Measurements from ENCODE around the gene SH2D6. TPM values are rescaled to one million over a fixed set of nuclear protein-coding genes. Genes with fewer than 3 reads are reported as not detected.
"Not testable (repeated sequence)": the region's sequence is repeated elsewhere in the genome, so short reads cannot be mapped to it uniquely, and the experiment has no call there.

The SH2D6 gene
- total and polyA plus RNA-seq, 8 donors: 0.42 to 1.3 (median 0.80) TPM

DNA sequence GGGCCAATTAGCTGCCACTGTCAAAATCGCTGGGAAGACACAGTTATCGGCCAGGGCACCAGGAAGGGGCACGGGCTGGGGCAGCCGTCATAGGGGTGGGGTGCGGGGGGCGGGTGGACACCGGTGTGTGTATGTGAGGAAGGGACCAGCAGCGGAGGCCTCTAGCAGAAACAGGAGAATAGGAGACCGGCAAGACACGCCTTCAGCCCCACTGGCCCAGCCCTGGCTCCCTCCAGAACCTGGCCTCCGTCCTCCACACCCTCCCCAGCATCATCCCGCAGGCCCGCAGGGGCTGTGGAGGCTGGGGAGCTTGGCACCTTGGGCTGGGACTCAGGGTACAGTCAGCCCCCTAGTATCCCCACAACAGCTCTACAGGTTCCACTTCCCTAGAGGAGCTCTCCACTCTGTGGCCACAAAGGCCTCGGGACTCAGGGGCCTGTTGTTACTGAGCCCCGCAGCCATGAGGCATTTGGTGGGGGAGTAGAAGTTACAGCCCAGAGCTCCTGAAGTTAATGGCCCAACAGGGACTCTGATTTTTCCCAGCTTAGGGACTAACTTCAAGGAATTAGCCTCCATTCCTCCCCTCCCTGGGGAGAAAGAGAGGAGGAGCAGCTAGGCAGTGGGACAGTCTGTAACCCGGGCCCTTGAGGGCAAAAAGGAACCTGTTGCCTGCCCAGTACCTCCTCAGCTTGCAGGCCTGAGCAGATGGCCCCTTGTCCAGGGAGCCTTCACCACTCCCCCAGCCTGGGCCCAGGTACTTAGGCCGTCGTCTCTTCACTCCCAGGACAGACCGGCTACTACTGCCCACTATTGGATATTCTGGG lies 19.9 kb downstream of the SH2D6 start:
- H3K4me3 ChIP-seq: peak overlapping the region; percentile 19 to 40
- intact Hi-C loops (cut with DNase I): no loop called here
- ATAC-seq: peak; percentile 2

DNA sequence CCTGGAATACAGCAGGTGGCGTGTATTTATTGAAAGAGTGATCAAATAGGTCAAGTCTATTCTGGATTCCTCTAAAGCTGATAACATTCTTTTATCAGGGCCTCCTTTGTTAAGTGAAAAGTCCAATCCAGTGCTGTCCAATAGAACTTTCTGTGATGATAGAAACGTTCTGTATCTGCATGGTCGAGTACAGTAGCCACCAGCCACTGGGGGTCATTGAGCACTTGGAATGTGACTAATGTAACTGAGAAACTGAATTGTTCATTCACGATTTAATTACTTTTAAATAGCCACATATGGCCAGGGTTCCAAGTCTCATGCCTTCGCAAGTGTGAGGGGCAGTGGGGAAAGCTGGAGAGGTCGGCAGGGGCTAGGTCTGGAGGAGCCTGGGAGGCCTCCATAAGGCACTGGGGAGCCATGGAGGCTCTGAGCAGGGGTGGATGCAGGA lies 20.5 kb downstream of the SH2D6 start:
- TF ChIP-seq, protein P1, sequence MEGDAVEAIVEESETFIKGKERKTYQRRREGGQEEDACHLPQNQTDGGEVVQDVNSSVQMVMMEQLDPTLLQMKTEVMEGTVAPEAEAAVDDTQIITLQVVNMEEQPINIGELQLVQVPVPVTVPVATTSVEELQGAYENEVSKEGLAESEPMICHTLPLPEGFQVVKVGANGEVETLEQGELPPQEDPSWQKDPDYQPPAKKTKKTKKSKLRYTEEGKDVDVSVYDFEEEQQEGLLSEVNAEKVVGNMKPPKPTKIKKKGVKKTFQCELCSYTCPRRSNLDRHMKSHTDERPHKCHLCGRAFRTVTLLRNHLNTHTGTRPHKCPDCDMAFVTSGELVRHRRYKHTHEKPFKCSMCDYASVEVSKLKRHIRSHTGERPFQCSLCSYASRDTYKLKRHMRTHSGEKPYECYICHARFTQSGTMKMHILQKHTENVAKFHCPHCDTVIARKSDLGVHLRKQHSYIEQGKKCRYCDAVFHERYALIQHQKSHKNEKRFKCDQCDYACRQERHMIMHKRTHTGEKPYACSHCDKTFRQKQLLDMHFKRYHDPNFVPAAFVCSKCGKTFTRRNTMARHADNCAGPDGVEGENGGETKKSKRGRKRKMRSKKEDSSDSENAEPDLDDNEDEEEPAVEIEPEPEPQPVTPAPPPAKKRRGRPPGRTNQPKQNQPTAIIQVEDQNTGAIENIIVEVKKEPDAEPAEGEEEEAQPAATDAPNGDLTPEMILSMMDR (IDR thresholded peaks at IDR 0.05): no peak
- Histone ChIP-seq H3K27ac (peak overlapping the region; percentile 91 to 99), H3K36me3 (no peaks in the 10 kb centered on the region), H3K9me3 (no peaks in the 10 kb centered on the region), H3K4me1 (peaks cover 12 to 55% of the 10 kb centered on the region in 2 donors), H3K4me3 (no peak overlapping the region), H3K27me3 (no peaks in the 10 kb centered on the region)
- DNase-seq (no peak), ATAC-seq (no peak)
- intact Hi-C loops (cut with DNase I): no loop called here

More for the DNA sequence above, 19.9 kb downstream of the SH2D6 start:
- DNase-seq: no peak
- Histone ChIP-seq H3K9me3 (no peaks in the 10 kb centered on the region), H3K27ac (peak overlapping the region; percentile 91 to 99), H3K36me3 (no peaks in the 10 kb centered on the region), H3K27me3 (no peaks in the 10 kb centered on the region), H3K4me1 (peaks cover 17 to 61% of the 10 kb centered on the region in 2 donors)
- TF ChIP-seq, protein P1 (IDR thresholded peaks at IDR 0.05): no peak

DNA sequence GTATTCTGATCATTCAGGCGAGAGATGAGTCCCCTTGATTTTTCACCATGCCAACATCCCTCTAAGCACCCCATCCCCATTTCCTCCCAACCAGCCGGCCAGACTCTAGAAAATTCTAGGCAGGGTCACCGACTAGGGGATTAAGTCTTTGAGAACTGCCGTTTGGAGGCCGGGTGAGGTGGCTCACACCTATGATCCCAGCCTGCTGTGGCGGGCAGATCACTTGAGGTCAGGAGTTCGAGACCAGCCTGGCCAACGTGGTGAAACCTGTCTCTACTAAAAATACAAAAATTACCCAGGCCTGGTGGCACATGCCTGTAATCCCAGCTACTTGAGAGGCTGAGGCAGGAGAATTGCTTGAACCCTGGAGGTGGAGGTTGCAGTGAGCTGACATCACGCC lies 21.1 kb downstream of the SH2D6 start:
- H3K27me3 ChIP-seq; H3K9me3 ChIP-seq; H3K36me3 ChIP-seq; ATAC-seq; intact Hi-C loops (cut with DNase I); H3K4me3 ChIP-seq; DNase-seq; H3K27ac ChIP-seq: not testable (repeated sequence)
- peaks cover 12 to 50% of the 10 kb centered on the region in 2 donors for H3K4me1 ChIP-seq

DNA sequence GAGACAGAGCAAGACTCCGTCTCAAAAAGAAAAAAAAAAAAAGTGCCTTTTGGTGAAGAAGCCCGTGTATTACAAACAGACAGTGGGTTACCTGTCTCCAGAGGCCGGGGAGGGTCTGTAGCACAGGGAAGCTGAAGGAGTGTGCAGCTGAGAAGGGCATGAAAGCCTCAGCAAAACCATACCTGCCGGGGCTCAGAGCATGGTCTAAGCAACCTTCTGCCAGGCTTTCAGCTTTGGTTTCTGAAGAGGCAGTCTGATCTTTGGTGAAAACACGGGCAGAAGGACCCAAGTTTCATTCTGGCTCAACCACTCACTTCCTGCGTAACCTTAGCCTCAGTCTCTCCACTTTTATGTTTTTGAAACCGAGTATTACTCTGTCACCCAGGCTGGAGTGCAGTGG lies 21.5 kb downstream of the SH2D6 start:
- ATAC-seq (no peak), DNase-seq (peak in 1 of 4 donors; percentile 8)
- Histone ChIP-seq H3K4me1 (peaks cover 12 to 47% of the 10 kb centered on the region in 2 donors), H3K9me3 (no peaks in the 10 kb centered on the region), H3K27ac (no peak overlapping the region), H3K36me3 (no peaks in the 10 kb centered on the region), H3K27me3 (no peaks in the 10 kb centered on the region), H3K4me3 (no peak overlapping the region)
- TF ChIP-seq, protein P1 (IDR thresholded peaks at IDR 0.05): no peak
- intact Hi-C loops (cut with DNase I): no loop called here

DNA sequence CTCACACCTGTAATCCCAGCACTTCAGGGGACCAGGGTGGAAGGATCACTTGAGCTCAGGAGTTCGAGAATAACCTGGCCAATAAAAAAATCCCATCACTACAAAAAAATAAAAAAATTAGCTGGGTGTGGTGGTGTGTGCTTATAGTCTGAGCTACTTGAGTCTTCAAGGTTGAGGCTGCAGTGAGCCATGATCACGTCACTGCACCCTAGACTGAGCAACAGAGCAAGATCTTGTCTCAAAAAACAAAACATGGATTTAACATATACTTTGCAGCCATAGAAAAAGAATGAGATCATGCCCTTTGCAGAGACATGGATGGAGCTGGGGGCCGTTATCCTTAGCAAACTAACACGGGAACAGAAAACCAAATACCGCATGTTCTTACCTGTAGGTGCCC lies 22.2 kb downstream of the SH2D6 start:
- TF ChIP-seq, protein P1 (IDR thresholded peaks at IDR 0.05): no peak

More for the DNA sequence above, 22.2 kb downstream of the SH2D6 start:
- Histone ChIP-seq H3K27me3 (no peaks in the 10 kb centered on the region), H3K36me3 (no peaks in the 10 kb centered on the region), H3K4me3 (no peak overlapping the region), H3K9me3 (no peaks in the 10 kb centered on the region), H3K4me1 (peaks cover 12 to 40% of the 10 kb centered on the region in 2 donors), H3K27ac (no peak overlapping the region)
- DNase-seq: no peak
- no peak for ATAC-seq
- intact Hi-C loops (cut with DNase I): no loop called here

Data from left lung (tissue), 10 donors.